MM.1S (cell line): ENCODE data around the gene TTC7B.

Experiments used
- DNase-seq: peaks from one replicate; pipeline ENCODE4 v3.0.0-alpha.2; 2015
- H2AFZ ChIP-seq: fragments of 300-600 bp; sonication (generic); 2 replicates; pipeline ENCODE4 v1.6.0; 2016; ENCODE audit warnings: antibody characterized with exemption, low read length
- H3F3A ChIP-seq: fragments of 300-600 bp; sonication (generic); 2 replicates; pipeline ENCODE4 v1.6.1; 2016; ENCODE audit warnings: mild to moderate bottlenecking, antibody characterized with exemption, low read length, moderate library complexity, mixed read lengths; ENCODE audit not compliant: insufficient read depth
- H3K27ac ChIP-seq: fragments of 300-600 bp; sonication (generic); 2 replicates; pipeline ENCODE4 v1.5.1; 2016; ENCODE audit warnings: mild to moderate bottlenecking, low read length
- H3K27me3 ChIP-seq: fragments of 300-600 bp; sonication (generic); replicated peaks from 2 replicates; pipeline ENCODE4 v1.6.0; 2016; ENCODE audit warnings: low read length; ENCODE audit not compliant: insufficient read depth
- H3K36me3 ChIP-seq: fragments of 300-600 bp; sonication (generic); replicated peaks from 2 replicates; pipeline ENCODE4 v1.6.1; 2016; ENCODE audit warnings: mild to moderate bottlenecking, low read length, mixed read lengths; ENCODE audit not compliant: insufficient read depth
- H3K4me1 ChIP-seq: fragments of 300-600 bp; sonication (generic); 2 replicates; pipeline ENCODE4 v1.6.1; 2016; ENCODE audit warnings: low read length, mixed read lengths
- H3K4me2 ChIP-seq: fragments of 300-600 bp; sonication (generic); 2 replicates; pipeline ENCODE4 v1.6.0; 2016; ENCODE audit warnings: low read depth, low read length
- H3K4me3 ChIP-seq: fragments of 300-600 bp; sonication (generic); 2 replicates; pipeline ENCODE4 v1.5.1; 2016; ENCODE audit warnings: low read length, mixed read lengths
- H3K79me2 ChIP-seq: fragments of 300-600 bp; sonication (generic); 2 replicates; pipeline ENCODE4 v1.6.1; 2016; ENCODE audit warnings: mixed run types, low read length, mixed read lengths
- H3K9ac ChIP-seq: fragments of 300-600 bp; sonication (generic); 2 replicates; pipeline ENCODE4 v1.6.1; 2016; ENCODE audit warnings: low read length, mixed read lengths
- H3K9me2 ChIP-seq: fragments of 300-600 bp; sonication (generic); replicated peaks from 2 replicates; pipeline ENCODE4 v1.6.1; 2016; ENCODE audit warnings: mild to moderate bottlenecking, low read length, mixed read lengths; ENCODE audit not compliant: insufficient read depth
- H3K9me3 ChIP-seq: fragments of 300-600 bp; sonication (generic); replicated peaks from 2 replicates; pipeline ENCODE4 v1.6.1; 2016; ENCODE audit warnings: mild to moderate bottlenecking, low read length, mixed read lengths; ENCODE audit not compliant: insufficient read depth
- H4K20me1 ChIP-seq: fragments of 300-600 bp; sonication (generic); 2 replicates; pipeline ENCODE4 v1.6.1; 2016; ENCODE audit warnings: mild to moderate bottlenecking, low read length, moderate library complexity, mixed read lengths; ENCODE audit not compliant: insufficient read depth
- CTCF ChIP-seq: fragments of 300-600 bp; sonication (generic); IDR thresholded peaks from 2 replicates; pipeline ENCODE4 v1.5.1; 2016; ENCODE audit warnings: antibody characterized with exemption, low read length, mixed read lengths
- EZH2 ChIP-seq: fragments of 300-600 bp; sonication (generic); optimal IDR thresholded peaks from 2 replicates; pipeline ENCODE3; 2017; ENCODE audit warnings: low read depth, mild to moderate bottlenecking, antibody characterized with exemption, low read length, mixed read lengths
- EZH2phosphoT487 ChIP-seq: fragments of 300-600 bp; sonication (generic); IDR thresholded peaks from 2 replicates; pipeline ENCODE4 v1.6.1; 2018; ENCODE audit warnings: antibody characterized with exemption, low read length

Gene TTC7B

GRCh38 chr14:90546767-90547166, 269.5 kb downstream of the TTC7B start:
- H3K36me3 ChIP-seq: no peaks in the 10 kb centered on the region
- no peak overlapping the region for H3K27ac ChIP-seq
- no peaks in the 10 kb centered on the region for H3K4me1 ChIP-seq
- no peak for DNase-seq
- no peaks in the 10 kb centered on the region for H3K27me3 ChIP-seq
- no peaks in the 10 kb centered on the region for H4K20me1 ChIP-seq
- TF ChIP-seq EZH2phosphoT487: no peak
- TF ChIP-seq CTCF: no peak
- TF ChIP-seq EZH2: no peak
- H3F3A ChIP-seq: no peaks in the 10 kb centered on the region
- H3K4me3 ChIP-seq: no peak overlapping the region
- no peak overlapping the region for H3K9ac ChIP-seq
- no peaks in the 10 kb centered on the region for H3K9me2 ChIP-seq
- H3K9me3 ChIP-seq: no peaks in the 10 kb centered on the region
- H3K4me2 ChIP-seq: no peak overlapping the region
- H3K79me2 ChIP-seq: no peaks in the 10 kb centered on the region
- H2AFZ ChIP-seq: no peak overlapping the region

GRCh38 chr14:90545966-90546751, 270.1 kb downstream of the TTC7B start:
- Histone ChIP-seq H3K27me3 (no peaks in the 10 kb centered on the region), H3K27ac (no peak overlapping the region), H3K9me2 (no peaks in the 10 kb centered on the region), H4K20me1 (no peaks in the 10 kb centered on the region), H3K79me2 (no peaks in the 10 kb centered on the region), H3K9me3 (no peaks in the 10 kb centered on the region), H3K4me3 (no peak overlapping the region), H3K36me3 (no peaks in the 10 kb centered on the region), H2AFZ (no peak overlapping the region), H3K9ac (no peak overlapping the region), H3K4me1 (no peaks in the 10 kb centered on the region), H3F3A (no peaks in the 10 kb centered on the region), H3K4me2 (no peak overlapping the region)
- no peak for DNase-seq
- TF ChIP-seq CTCF (no peak), EZH2 (no peak), EZH2phosphoT487 (no peak)

GRCh38 chr14:90545382-90545781, 270.8 kb downstream of the TTC7B start:
- Histone ChIP-seq H3K79me2 (no peaks in the 10 kb centered on the region), H3K4me1 (no peaks in the 10 kb centered on the region), H3K27ac (no peak overlapping the region), H4K20me1 (no peaks in the 10 kb centered on the region), H2AFZ (no peak overlapping the region), H3K9ac (no peak overlapping the region), H3K4me3 (no peak overlapping the region), H3K9me3 (no peaks in the 10 kb centered on the region), H3K4me2 (no peak overlapping the region), H3K27me3 (no peaks in the 10 kb centered on the region), H3K9me2 (no peaks in the 10 kb centered on the region), H3K36me3 (no peaks in the 10 kb centered on the region), H3F3A (no peaks in the 10 kb centered on the region)
- no peak for DNase-seq
- TF ChIP-seq EZH2phosphoT487 (no peak), CTCF (no peak), EZH2 (no peak)
